A673 (cell line): ENCODE measurements around the gene BRAF.

Source experiments
- EZH2 ChIP-seq: fragments of 200-600 bp; sonication (generic); IDR thresholded peaks from 2 replicates; pipeline ENCODE4 v1.6.1; 2017; ENCODE audit warnings: borderline replicate concordance, low read depth, mild to moderate bottlenecking, mixed read lengths, antibody characterized with exemption, low read length; ENCODE audit not compliant: poor library complexity, severe bottlenecking
- TF ChIP-seq, protein P1 (sequence below): fragments of 300-800, 200-600 bp; sonication (generic); conservative IDR thresholded peaks from 2 replicates; pipeline ENCODE4 v1.5.1; 2017; ENCODE audit warnings: low read depth, mild to moderate bottlenecking, antibody characterized with exemption, low read length, moderate library complexity, mixed read lengths

DNA sequence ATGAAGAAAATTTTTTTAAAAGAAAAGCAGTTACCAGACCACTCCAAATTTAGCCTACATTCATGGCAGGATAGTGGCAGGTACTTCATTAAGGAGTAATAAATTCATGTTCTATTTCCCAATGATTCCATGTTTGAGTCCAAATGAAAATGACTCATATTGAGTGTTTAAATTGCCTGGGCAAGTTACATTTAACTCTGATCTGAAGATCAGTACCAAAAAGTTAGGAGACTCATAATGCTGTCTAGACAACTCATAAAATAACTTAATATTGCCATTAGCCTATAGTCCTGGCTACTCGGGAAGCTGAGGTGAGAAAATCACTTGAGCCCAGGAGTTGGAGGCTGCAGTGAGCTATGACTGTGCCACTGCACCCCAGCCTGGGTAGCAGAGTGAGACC is 13.0 kb downstream of the BRAF start:
- TF ChIP-seq, protein P1, sequence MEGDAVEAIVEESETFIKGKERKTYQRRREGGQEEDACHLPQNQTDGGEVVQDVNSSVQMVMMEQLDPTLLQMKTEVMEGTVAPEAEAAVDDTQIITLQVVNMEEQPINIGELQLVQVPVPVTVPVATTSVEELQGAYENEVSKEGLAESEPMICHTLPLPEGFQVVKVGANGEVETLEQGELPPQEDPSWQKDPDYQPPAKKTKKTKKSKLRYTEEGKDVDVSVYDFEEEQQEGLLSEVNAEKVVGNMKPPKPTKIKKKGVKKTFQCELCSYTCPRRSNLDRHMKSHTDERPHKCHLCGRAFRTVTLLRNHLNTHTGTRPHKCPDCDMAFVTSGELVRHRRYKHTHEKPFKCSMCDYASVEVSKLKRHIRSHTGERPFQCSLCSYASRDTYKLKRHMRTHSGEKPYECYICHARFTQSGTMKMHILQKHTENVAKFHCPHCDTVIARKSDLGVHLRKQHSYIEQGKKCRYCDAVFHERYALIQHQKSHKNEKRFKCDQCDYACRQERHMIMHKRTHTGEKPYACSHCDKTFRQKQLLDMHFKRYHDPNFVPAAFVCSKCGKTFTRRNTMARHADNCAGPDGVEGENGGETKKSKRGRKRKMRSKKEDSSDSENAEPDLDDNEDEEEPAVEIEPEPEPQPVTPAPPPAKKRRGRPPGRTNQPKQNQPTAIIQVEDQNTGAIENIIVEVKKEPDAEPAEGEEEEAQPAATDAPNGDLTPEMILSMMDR: no peak
- TF ChIP-seq EZH2: no peak
